HepG2 (cell line): Measurements from ENCODE around the gene HNF1B. TPM values are rescaled to one million over a fixed set of nuclear protein-coding genes. Genes with fewer than 3 reads are reported as not detected.
A peak's percentile ranks its signal among the peaks of the same experiment; 100 is the strongest.

ENCODE experiments used
- DNMT3B ChIP-seq: conservative IDR thresholded peaks from 2 replicates; pipeline ENCODE4 v1.6.1; 2016; ENCODE audit warnings: missing biosample characterization, control low read depth
- FUBP1 ChIP-seq: sonication (generic); formaldehyde crosslinking; IDR thresholded peaks from 2 replicates; pipeline ENCODE4 v1.5.1; 2020; ENCODE audit warnings: missing genetic modification reagents, mild to moderate bottlenecking, borderline replicate concordance
- HNRNPL ChIP-seq: fragments of 200-400 bp; formaldehyde crosslinking; IDR thresholded peaks from 2 replicates; pipeline ENCODE4 v1.6.1; 2017; ENCODE audit warnings: mild to moderate bottlenecking, low read depth, low read length
- HOXA5 ChIP-seq: sonication (generic); formaldehyde crosslinking; IDR thresholded peaks from 2 replicates; pipeline ENCODE4 v1.4.0; 2020; ENCODE audit warnings: missing genetic modification reagents
- KDM2A ChIP-seq: sonication (generic); formaldehyde crosslinking; IDR thresholded peaks from 2 replicates; pipeline ENCODE4 v1.4.0; 2020; ENCODE audit warnings: low read depth, missing genetic modification reagents, borderline replicate concordance
- PAWR ChIP-seq: sonication (generic); formaldehyde crosslinking; IDR thresholded peaks from 2 replicates; pipeline ENCODE4 v1.4.0; 2020; ENCODE audit warnings: missing genetic modification reagents, mild to moderate bottlenecking, borderline replicate concordance
- PCBP2 ChIP-seq: fragments of 200-400 bp; formaldehyde crosslinking; optimal IDR thresholded peaks from 2 replicates; pipeline ENCODE3; 2018; ENCODE audit warnings: low read length, low read depth; ENCODE audit not compliant: poor library complexity, severe bottlenecking
- RARA ChIP-seq: IDR thresholded peaks from 2 replicates; pipeline ENCODE4 v1.6.1; 2016; ENCODE audit warnings: missing genetic modification reagents, missing compliant biosample characterization
- SRY ChIP-seq: sonication (generic); formaldehyde crosslinking; IDR thresholded peaks from 2 replicates; pipeline ENCODE4 v1.8.0; 2022; ENCODE audit warnings: mild to moderate bottlenecking, missing genetic modification reagents
- TGIF2 ChIP-seq: IDR thresholded peaks from 2 replicates; pipeline ENCODE4 v1.6.1; 2016; ENCODE audit warnings: control low read depth, missing compliant biosample characterization
- ZBTB38 ChIP-seq: sonication (generic); formaldehyde crosslinking; IDR thresholded peaks from 2 replicates; pipeline ENCODE4 v1.5.1; 2020; ENCODE audit warnings: mild to moderate bottlenecking, missing genetic modification reagents
- ZMAT3 ChIP-seq: sonication (generic); formaldehyde crosslinking; conservative IDR thresholded peaks from 2 replicates; pipeline ENCODE4 v1.7.0; 2021; ENCODE audit warnings: missing genetic modification reagents
- ZNF251 ChIP-seq: sonication (generic); formaldehyde crosslinking; IDR thresholded peaks from 2 replicates; pipeline ENCODE4 v1.9.0; 2021; ENCODE audit warnings: mild to moderate bottlenecking, missing genetic modification reagents
- ZNF326 ChIP-seq: sonication (generic); formaldehyde crosslinking; IDR thresholded peaks from 2 replicates; pipeline ENCODE4 v1.4.0; 2020; ENCODE audit warnings: missing genetic modification reagents, borderline replicate concordance
- ZNF557 ChIP-seq: sonication (generic); formaldehyde crosslinking; IDR thresholded peaks from 2 replicates; pipeline ENCODE4 v1.4.0; 2020; ENCODE audit warnings: missing genetic modification reagents
- ZNF780A ChIP-seq: sonication (generic); formaldehyde crosslinking; IDR thresholded peaks from 2 replicates; pipeline ENCODE4 v1.8.0; 2022; ENCODE audit warnings: mild to moderate bottlenecking, missing genetic modification reagents, moderate library complexity
- ZUFSP ChIP-seq: sonication (generic); formaldehyde crosslinking; IDR thresholded peaks from 2 replicates; pipeline ENCODE4 v1.9.0; 2021; ENCODE audit warnings: missing genetic modification reagents, mild to moderate bottlenecking, borderline replicate concordance
- polyA plus RNA-seq, 8 experiments: library from polyadenylated mRNA; depleted of rRNA in 3 of 8; stranded (reverse) in 7 of 8; unstranded in 1 of 8; fragments of >200 nt; fragmentation: Illumina TruSeq in 4 of 8; extraction: Trizol in 4 of 8; gene quantifications; 2 replicates each; pipeline versions ENCODE4 v1.2.1 to v1.2.3, GENCODE V29; 2011 to 2016; ENCODE audit warnings: low read depth in 4 of 8, missing spikeins in 1 of 8, mixed read lengths in 1 of 8; ENCODE audit not compliant: insufficient read depth in 1 of 8
- total RNA-seq, 5 experiments: library from RNA; depleted of rRNA; stranded (reverse); fragments of >200 nt; fragmentation: Illumina TruSeq; extraction: Trizol; gene quantifications; 2 replicates each; pipeline ENCODE4 v1.2.3, GENCODE V29; 2016; ENCODE audit warnings: low read depth in 1 of 5
- TF ChIP-seq, protein P1 (sequence below), 2 experiments: sonication (generic) in 1 of 2; formaldehyde crosslinking in 1 of 2; IDR thresholded peaks; 2 replicates each; pipeline versions ENCODE4 v1.4.0 to v1.6.1; 2016 to 2020; ENCODE audit warnings: borderline replicate concordance in 1 of 2, low read depth in 1 of 2, mild to moderate bottlenecking in 1 of 2, missing genetic modification reagents in 1 of 2
- TF ChIP-seq, protein P2 (sequence below): IDR thresholded peaks from 2 replicates; pipeline ENCODE4 v1.6.1; 2016; ENCODE audit warnings: control low read depth
- TF ChIP-seq, protein P3 (sequence below): sonication (generic); formaldehyde crosslinking; IDR thresholded peaks from 2 replicates; pipeline ENCODE4 v1.8.1; 2022; ENCODE audit warnings: mild to moderate bottlenecking, missing genetic modification reagents

HNF1B gene
- total and polyA plus RNA-seq, 2 of the 13 experiments (the other 11 are each of a cell fraction or from before 2014, with no cell fraction given), result 1.9 to 5.3 TPM

GRCh38 chr17:37710344-37710886 lies 34.4 kb downstream of the HNF1B start (continued):
- TF ChIP-seq RARA (CRISPR knock-in tag) (peak; percentile 65), PCBP2 (no peak), SRY (CRISPR knock-in tag) (no peak), ZNF780A (CRISPR knock-in tag) (no peak), PAWR (CRISPR knock-in tag) (no peak), ZMAT3 (CRISPR knock-in tag) (no peak), FUBP1 (no peak), KDM2A (CRISPR knock-in tag) (peak; percentile 44; the same call in 1 of the 2 replicates), ZNF251 (CRISPR knock-in tag) (no peak), ZUFSP (CRISPR knock-in tag) (no peak), TGIF2 (CRISPR knock-in tag) (0 out of 2 replicates have a peak, but pooled peaks have one; percentile 21), ZNF557 (CRISPR knock-in tag) (no peak), HOXA5 (no peak), HNRNPL (no peak), ZBTB38 (CRISPR knock-in tag) (peak; percentile 39; the same call in 1 of the 2 replicates), ZNF326 (CRISPR knock-in tag) (no peak), DNMT3B (CRISPR knock-in tag) (no peak)
- TF ChIP-seq, protein P1, sequence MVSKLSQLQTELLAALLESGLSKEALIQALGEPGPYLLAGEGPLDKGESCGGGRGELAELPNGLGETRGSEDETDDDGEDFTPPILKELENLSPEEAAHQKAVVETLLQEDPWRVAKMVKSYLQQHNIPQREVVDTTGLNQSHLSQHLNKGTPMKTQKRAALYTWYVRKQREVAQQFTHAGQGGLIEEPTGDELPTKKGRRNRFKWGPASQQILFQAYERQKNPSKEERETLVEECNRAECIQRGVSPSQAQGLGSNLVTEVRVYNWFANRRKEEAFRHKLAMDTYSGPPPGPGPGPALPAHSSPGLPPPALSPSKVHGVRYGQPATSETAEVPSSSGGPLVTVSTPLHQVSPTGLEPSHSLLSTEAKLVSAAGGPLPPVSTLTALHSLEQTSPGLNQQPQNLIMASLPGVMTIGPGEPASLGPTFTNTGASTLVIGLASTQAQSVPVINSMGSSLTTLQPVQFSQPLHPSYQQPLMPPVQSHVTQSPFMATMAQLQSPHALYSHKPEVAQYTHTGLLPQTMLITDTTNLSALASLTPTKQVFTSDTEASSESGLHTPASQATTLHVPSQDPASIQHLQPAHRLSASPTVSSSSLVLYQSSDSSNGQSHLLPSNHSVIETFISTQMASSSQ (IDR thresholded peaks at IDR 0.05; ENCODE audit: low read depth), result peak; percentile 44; the same call in 1 of the 2 replicates
- TF ChIP-seq, protein P1 (CRISPR knock-in tag; IDR thresholded peaks at IDR 0.05; ENCODE audit: borderline replicate concordance), result peak; percentile 63; the same call in 1 of the 2 replicates
- TF ChIP-seq, protein P2, sequence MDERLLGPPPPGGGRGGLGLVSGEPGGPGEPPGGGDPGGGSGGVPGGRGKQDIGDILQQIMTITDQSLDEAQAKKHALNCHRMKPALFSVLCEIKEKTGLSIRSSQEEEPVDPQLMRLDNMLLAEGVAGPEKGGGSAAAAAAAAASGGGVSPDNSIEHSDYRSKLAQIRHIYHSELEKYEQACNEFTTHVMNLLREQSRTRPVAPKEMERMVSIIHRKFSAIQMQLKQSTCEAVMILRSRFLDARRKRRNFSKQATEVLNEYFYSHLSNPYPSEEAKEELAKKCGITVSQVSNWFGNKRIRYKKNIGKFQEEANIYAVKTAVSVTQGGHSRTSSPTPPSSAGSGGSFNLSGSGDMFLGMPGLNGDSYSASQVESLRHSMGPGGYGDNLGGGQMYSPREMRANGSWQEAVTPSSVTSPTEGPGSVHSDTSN (CRISPR knock-in tag), result no peak
- TF ChIP-seq, protein P3, sequence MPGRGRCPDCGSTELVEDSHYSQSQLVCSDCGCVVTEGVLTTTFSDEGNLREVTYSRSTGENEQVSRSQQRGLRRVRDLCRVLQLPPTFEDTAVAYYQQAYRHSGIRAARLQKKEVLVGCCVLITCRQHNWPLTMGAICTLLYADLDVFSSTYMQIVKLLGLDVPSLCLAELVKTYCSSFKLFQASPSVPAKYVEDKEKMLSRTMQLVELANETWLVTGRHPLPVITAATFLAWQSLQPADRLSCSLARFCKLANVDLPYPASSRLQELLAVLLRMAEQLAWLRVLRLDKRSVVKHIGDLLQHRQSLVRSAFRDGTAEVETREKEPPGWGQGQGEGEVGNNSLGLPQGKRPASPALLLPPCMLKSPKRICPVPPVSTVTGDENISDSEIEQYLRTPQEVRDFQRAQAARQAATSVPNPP, result no peak
